Right ventricle myocardium inferior (tissue), 1 donor: ENCODE measurements around the gene C2orf92. TPM values are rescaled to one million over a fixed set of nuclear protein-coding genes. Genes with fewer than 3 reads are reported as not detected.

ENCODE experiments used
- ATAC-seq: fragments of 200-7000 bp; cut with Tn5 transposase; one replicate; pipeline ENCODE4 v1.9.1; 2020; ENCODE audit warnings: mild to moderate bottlenecking, moderate library complexity
- DNase-seq: peaks from one replicate; pipeline ENCODE4 v3.0.0; 2021; ENCODE audit errors: missing footprints
- intact Hi-C: fragments of 100-400 bp; cut with DNase I; formaldehyde crosslinking; loops from one replicate; pipeline ENCODE4 v1.11.0; 2022
- total RNA-seq: library from RNA; stranded (reverse); fragmentation: NEBNext Ultra II Directional; extraction: Animal tissue kit (Norgen Biotek cat#: 25700); gene quantifications from one replicate; pipeline ENCODE4 v1.2.1, GENCODE V29; 2021
- donor health status: DM: no; HTN: yes; CAD: no; lungs with severe emphysema.

Gene C2orf92
- total RNA-seq, 1 donor from 2014 or later, result 1.1 TPM

GRCh38 chr2:97718942-97719341 is 49.4 kb downstream of the C2orf92 start:
- ATAC-seq, result no peak
- intact Hi-C loops, result no loop called here
- no peak for DNase-seq

DNA sequence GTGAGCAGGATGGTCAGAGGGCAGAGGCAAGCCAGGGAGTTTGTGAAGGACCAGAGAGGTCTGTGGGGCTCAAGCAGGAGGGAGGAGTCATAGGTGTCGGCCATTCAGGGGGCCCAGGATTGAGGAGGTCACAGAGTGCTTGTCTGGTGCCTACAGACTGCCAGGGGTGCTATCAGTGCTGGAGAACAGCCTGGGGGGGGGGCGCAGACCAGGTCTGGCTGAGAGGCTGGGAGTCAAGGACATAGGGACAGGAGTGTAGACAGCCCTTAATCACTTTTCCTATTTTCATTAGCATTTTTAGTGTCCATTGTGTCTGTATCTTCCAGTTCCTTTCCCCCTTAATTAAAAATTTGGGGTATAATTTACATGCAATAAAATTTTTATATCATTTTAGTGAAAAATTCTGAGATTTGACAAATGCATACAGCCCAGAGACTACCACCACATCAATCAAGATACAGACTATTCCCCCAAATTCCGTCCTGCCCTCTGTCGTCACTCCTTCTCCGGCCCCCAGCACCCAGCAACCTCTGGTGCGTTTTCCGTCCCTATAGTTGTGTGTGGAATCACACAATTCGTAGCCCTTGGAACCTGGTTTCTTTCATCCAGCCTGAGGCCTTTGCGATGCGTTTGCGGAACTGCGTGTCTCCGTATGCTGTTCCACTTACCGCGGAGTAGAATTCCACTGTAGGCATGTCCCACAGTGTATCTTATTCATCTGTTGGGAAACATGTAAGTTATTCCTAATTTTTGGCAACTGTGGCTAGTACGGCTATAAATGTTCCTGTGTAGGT is 50.0 kb downstream of the C2orf92 start:
- intact Hi-C loops, result no loop called here
- DNase-seq (no peak), ATAC-seq (no peak)

GRCh38 chr2:97720746-97721145 is 51.2 kb downstream of the C2orf92 start:
- no peak for DNase-seq
- intact Hi-C loops, result no loop called here
- no peak for ATAC-seq

DNA sequence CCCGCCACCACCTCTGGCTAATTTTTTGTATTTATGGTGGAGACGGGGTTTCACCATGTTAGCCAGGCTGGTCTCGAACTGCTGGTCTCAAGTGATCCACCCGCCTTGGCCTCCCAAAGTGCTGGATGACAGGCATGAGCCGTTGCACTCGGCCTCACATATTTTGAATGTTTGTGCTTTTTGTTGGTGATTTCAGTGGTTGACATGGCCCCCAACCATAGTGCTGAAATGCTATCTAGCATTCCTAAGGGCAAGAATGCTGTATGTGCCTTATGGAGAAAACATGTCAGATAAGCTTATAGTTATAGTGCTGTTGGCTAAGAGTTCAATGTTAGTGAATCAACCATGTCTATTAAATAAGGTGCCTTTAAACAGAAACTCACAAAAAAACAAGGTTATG is 52.7 kb downstream of the C2orf92 start:
- intact Hi-C loops, result no loop called here
- ATAC-seq (no peak), DNase-seq (no peak)

DNA sequence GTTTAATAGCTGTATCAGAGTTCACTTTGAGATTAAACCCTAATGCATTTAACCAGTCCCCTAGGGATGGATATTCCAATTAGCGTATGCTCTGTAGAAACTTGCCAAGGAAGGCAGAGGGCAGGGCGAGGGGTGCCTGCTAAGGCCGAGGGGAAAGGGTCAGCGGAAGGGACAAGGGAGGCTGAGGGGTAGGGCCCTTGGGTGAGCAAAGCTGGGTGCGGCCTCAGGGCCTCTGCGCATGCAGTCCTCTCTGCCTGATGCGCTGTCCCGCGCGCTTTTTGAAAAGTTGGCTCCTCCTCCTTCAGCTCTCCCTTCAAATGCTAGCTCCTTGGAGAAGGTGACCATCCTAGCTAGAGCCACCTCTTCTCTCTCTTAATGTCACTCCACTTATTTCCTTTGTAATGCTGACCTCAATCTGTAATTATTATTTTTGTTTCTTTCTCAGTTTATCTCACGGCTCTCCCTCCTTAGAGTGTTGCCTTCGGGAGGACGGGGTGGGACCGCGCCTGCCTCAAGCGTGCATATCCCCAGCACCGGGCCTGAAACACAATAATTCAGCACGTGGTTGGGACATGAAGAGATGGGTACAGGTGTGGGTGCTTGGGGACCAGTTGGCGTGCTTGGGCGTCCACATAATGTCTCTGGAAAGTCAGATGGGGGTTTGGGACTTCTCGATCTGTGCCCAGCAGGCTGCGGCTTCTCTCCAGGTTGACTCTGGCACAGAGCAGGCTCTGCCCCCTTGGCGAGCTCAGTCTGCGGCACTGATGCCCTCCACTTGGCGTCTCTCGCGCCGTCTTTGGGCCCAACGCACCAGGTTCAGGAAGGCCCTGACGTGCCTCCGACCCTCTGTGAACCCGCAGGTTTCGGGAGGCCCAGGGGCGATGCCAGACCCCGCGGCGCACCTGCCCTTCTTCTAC is 53.9 kb downstream of the C2orf92 start:
- intact Hi-C loops, result no loop called here
- DNase-seq (peak; percentile 34), ATAC-seq (no peak)

GRCh38 chr2:97724073-97724410 is 54.5 kb downstream of the C2orf92 start:
- peak; percentile 37 for DNase-seq
- intact Hi-C loops, result no loop called here
- no peak for ATAC-seq

DNA sequence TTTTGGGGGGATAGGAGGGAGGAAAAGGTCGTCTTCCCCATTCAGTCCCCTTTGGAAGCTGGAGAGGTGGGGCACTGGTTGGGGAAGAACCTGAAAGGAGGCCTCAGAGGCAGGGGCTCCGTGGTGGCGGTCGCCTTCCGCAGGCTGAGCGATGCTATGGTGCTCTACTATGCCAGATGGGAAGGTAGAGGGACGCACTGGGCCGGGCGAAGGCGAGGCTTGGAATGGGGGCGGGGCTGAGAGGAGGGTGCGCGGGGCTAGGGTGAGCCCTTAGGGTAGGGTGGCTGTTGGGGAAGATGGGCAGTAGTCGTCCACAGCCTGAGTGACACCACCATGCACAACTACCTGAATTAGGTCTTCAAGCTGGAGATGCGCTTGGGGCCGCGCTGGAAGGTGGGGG is 55.0 kb downstream of the C2orf92 start:
- intact Hi-C loops, result no loop called here
- no peak for ATAC-seq
- no peak for DNase-seq

GRCh38 chr2:97724946-97725688 is 55.6 kb downstream of the C2orf92 start:
- DNase-seq, result no peak
- no peak for ATAC-seq
- intact Hi-C loops, result no loop called here

DNA sequence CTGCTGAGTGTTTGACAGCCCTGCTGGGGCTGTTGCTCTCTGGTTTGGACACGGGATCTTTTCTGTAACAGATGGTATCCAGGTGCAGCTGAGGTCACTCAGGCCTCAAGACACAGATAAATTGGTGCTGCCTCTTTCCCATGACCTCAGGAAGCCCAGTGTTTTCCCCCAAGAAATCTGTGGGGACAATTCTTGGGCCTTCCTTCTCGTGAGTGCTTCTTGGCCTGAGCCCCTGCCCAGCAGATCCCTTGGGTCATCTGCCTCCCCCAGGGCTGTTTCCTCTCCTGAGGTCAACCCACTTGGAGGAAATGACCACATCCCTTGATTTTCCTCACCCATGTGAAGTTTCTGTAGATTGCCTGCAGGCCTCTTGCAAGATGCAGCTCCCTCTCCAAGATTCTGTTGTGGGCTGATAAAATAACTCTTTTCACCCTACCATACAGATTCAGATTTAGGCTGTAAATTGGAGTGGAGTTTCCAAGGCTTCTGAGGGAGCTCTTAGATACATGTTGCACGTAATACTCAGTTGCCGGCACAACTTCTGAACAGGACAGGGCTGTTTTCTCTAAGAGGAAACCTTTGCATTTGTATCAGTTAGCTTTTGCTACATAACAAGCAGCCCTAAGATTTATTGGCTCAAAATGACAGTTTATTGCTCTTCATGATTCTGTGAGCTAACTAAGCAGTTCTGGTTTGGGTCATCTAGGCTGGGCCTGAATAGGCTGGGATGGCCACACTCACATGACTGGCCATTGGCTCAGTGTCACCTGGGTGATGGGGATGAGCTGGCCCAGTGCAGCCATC is 57.0 kb downstream of the C2orf92 start:
- DNase-seq (peak; percentile 58), ATAC-seq (peak; percentile 60)
- intact Hi-C loops, result no loop called here

- intact Hi-C loops, result no loop called here
- no peak for ATAC-seq
- no peak for DNase-seq
Measured at GRCh38 chr2:97727296-97727695, 57.8 kb downstream of the C2orf92 start.

GRCh38 chr2:97728091-97728731 is 58.7 kb downstream of the C2orf92 start:
- intact Hi-C loops, result no loop called here
- peak; percentile 77 for ATAC-seq
- DNase-seq, result peak; percentile 56

- intact Hi-C loops, result no loop called here
- ATAC-seq, result no peak
- DNase-seq, result no peak
Measured at GRCh38 chr2:97730245-97730644, 60.7 kb downstream of the C2orf92 start.

DNA sequence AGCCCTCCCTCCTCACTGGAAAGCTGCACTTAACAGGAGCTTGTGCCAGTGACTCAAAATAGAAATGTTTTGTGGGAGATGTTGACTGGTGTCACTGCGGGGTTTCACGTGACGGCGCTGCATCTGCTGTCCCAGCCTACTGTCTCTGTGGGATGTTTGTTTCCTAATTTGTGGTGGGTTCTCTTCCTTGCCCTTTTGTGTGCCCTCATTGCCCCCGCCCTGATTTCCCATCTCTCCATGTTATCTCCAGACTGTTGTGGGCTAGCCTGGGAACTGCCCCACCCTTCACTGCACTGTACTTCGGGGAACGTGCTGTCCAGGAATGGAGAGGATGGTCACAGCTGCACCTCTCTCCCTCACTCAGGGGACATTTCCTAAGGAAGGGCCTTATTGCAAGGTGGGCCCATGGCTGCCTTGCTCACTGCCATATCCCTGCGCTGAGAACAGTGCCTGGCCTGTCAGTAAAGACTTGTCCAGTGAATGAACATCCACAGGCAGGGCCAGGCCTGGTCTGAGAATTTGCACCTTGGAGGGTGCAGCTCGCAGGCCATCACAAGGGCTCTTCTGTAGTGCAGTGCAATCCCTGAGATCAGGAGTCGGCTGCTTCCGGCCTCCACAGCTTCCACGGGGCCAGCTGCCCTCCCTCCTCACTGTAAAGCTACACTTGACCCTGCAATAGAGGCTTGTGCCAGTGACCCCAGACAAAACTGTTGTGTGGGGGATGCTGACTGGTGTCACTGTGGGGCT is 61.9 kb downstream of the C2orf92 start:
- no peak for ATAC-seq
- intact Hi-C loops, result no loop called here
- peak; percentile 41 for DNase-seq

- DNase-seq (peak; percentile 64), ATAC-seq (no peak)
- intact Hi-C loops, result no loop called here
Measured at GRCh38 chr2:97732436-97733340, 63.2 kb downstream of the C2orf92 start.

DNA sequence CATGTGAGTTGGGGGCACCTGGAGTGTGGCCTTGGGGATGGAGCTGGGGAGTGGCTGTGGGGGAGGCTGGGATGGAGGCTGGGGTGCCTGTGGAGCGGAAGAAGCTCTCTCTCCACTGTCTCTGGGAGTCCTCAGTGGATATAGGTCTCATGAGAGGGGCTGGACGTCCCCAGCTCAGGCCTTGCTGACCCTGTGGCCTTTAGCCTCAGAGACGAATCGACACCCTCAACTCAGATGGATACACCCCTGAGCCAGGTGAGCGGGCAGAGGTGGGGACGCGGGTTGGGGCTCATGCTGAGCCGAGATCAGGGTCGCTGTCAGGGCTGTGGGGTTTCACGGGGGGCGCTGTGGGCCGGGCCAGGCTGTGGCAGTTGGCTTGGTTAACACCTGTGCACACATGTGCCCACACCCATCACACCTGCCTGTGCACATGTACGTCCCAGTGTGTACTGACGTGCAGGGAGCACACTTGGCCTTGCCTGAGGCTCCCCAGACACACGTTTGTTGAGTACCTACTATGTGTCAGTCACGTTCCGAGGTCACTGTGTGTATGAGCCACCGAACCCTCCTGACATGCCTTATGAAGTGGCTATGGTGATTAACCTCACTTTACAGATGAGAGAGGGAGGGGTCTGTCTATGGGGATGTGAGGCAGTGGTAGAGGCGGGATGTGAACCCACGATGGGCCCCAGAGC is 64.0 kb downstream of the C2orf92 start:
- no peak for ATAC-seq
- intact Hi-C loops, result no loop called here
- DNase-seq, result no peak
